DMS 273 (cell line): Measurements from ENCODE around the gene VAMP7.
"Not testable (repeated sequence)": the region's sequence is repeated elsewhere in the genome, so short reads cannot be mapped to it uniquely, and the experiment has no call there.

ENCODE experiments used
- DNase-seq: peaks from one replicate; lab custom pipeline; 2025; ENCODE audit not compliant: unreplicated experiment; lab: John Stamatoyannopoulos, UW

The VAMP7 gene, protein sequence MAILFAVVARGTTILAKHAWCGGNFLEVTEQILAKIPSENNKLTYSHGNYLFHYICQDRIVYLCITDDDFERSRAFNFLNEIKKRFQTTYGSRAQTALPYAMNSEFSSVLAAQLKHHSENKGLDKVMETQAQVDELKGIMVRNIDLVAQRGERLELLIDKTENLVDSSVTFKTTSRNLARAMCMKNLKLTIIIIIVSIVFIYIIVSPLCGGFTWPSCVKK

DNA sequence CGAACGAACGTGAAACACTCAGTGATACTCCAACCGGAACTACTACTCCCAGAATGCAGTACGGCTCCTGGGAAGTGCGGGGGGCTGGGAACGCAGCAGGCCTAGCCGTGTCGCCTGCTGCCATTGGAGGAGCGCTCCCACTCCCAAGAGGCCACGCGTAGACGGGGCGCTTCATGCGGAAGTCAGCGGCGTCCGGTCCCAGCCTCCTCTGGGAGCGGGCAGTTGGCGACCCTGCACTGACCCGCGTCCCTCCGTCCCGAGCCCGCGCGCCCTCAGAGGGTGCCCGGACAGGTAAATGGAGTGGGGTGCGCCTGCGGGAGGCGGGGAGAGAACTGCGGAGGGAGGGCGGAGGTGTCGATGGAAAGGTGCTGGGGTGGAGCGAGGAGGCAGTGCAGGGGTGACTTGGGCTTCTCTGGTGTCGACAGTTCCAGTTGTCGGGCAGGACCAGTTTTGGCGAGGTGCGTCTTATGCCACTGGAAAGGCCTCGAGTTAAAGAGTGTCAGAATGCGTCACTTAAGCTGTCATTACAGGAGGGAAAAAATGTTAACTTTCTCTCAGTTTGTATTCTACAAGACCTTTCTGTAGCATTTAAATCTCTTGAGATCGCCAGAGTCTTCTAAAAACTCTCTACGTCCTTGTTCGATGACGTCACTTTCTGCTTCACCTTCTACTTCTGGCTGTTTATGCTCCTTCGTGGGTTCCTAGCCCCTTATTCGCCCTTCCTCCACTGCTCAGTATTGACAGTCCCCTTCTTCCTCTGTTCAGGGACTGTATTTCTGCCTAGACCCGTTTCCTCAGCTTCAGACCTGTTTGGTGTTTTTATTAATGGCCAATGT is at the start of gene VAMP7:
Gene VAMP7, plus strand, starts transcription at position 188 of the 836 bp plus-strand sequence. CDS start 8,122 bp downstream, outside the sequence.
- peak; percentile 94 for DNase-seq

DNA sequence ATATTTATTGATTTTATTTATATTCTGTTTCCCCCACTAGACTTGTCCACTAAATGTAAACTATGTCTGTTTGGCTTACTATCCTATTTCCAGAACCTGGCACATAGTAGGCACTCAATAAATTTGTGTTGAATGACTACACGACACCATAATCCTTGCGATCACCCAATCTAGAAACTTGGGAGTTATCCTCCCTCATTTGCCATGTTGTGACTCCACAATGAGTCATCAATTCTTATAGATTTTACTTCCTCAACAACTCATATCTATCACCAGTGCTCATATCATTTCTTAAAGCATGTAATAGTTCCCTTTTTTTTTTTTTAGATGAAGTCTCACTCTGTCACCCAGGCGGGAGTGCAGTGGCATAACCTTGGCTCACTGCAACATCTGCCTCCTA is 39.9 kb upstream of the VAMP7 start:
- no peak for DNase-seq

- DNase-seq: not testable (repeated sequence)
Observed at GRCh38 chrX:155851786-155852185, 29.4 kb upstream of the VAMP7 start.

- peak; percentile 55 for DNase-seq
Observed at GRCh38 chrX:155857561-155857960, 23.6 kb upstream of the VAMP7 start.

- peak; percentile 40 for DNase-seq
Observed at GRCh38 chrX:155864655-155865054, 16.5 kb upstream of the VAMP7 start.

DNA sequence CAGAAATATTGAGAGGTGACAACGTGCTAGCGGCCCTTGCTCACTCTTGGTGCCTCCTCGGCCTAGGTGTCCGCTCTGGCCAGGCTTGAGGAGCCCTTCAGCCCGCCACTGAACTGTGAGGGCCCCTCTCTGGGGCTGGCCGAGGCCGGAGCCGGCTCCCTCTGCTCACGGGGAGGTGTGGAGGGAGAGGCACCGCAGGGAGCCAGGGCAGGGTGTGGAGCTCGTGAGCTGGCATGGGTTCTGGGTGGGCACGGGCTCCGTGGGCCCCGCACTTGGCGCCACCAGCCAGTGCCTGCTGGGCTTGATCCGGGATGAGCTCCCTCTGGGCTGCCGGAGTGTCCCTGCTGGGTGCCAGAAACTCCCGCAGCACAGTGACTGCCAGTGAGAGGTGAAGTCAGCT is 16.0 kb upstream of the VAMP7 start:
- no peak for DNase-seq

- DNase-seq: no peak
Observed at GRCh38 chrX:155867821-155868220, 13.3 kb upstream of the VAMP7 start.

DNA sequence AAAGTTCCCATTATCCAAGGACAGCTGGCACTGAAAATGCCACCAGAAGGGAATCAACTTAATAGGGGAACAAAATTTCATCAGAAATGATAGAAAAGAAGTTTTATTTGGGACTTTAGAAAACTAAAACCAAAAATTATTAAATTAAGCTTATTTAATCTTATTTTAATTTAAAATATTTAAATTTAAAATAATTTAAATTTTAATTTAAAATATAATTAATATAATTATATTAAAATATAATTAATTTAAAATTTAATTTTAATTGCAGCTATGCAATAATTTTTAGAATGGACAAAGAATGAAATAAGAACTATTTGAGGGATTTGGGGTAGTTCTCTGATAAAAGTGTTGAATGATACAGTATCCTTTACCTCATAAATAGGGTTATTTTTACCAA is 10.2 kb upstream of the VAMP7 start:
- no peak for DNase-seq

GRCh38 chrX:155871934-155872333 is 9.2 kb upstream of the VAMP7 start:
- DNase-seq: no peak

- DNase-seq: no peak
Observed at GRCh38 chrX:155873188-155873587, 8.0 kb upstream of the VAMP7 start.

- no peak for DNase-seq
Observed at GRCh38 chrX:155874571-155875244, 6.4 kb upstream of the VAMP7 start.

DNA sequence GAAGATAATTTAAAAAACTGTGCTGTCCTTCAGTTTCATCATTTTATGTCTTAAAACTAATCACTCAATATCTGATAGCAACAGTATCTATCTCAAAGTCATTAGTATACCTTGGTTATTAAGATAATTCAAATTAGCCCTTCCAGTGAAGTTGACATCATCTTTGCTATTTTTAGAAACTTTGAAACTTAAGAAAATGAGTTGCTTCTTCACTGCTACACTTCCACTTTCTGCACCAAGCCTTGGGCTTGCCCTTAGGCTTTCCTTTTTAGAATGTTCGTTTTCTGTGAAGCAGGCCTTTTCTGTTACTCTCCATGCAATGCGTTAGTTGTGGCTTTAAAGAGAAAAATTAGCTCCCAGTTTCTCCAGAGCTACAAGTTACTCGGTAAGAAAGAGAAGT is 4.4 kb upstream of the VAMP7 start:
- DNase-seq: no peak

DNA sequence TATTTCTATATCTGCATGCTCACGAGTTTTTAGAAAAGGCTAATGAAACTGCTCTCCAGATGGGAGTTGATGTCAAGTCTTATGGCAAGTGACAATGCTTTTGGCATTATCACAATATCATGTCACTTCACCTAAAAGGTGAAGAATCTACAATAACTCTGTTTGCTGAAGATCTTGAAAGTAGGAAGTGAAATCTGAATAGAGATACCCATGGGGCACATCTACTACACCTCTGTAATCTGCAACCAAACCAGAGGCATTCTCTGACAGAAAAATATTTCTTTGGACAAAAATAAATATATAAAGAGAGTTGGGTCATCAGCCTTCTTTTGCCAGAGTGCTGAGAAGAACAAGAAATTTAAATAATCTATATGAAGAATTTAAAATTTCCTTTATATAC is 3.9 kb upstream of the VAMP7 start:
- no peak for DNase-seq

GRCh38 chrX:155880586-155881157 is 473 bp upstream of the VAMP7 start:
- DNase-seq: peak; percentile 44

GRCh38 chrX:155886409-155886808 is 5.3 kb downstream of the VAMP7 start:
- DNase-seq: no peak

GRCh38 chrX:155888139-155888538 is 7.0 kb downstream of the VAMP7 start:
- peak; percentile 10 for DNase-seq

DNA sequence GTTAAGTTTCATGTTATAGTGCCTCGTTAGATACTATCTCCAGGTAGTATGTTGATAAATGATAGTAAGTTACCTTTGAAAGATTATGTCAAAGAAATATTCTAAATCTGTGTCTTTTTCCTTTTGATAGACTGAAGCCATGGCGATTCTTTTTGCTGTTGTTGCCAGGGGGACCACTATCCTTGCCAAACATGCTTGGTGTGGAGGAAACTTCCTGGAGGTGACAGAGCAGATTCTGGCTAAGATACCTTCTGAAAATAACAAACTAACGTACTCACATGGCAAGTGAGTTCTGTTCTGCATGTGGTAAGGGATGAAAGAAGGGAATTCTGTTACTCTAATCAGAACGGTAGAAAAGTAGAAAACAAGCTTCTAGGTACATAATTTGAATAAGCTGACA is 8.2 kb downstream of the VAMP7 start:
- DNase-seq: no peak

DNA sequence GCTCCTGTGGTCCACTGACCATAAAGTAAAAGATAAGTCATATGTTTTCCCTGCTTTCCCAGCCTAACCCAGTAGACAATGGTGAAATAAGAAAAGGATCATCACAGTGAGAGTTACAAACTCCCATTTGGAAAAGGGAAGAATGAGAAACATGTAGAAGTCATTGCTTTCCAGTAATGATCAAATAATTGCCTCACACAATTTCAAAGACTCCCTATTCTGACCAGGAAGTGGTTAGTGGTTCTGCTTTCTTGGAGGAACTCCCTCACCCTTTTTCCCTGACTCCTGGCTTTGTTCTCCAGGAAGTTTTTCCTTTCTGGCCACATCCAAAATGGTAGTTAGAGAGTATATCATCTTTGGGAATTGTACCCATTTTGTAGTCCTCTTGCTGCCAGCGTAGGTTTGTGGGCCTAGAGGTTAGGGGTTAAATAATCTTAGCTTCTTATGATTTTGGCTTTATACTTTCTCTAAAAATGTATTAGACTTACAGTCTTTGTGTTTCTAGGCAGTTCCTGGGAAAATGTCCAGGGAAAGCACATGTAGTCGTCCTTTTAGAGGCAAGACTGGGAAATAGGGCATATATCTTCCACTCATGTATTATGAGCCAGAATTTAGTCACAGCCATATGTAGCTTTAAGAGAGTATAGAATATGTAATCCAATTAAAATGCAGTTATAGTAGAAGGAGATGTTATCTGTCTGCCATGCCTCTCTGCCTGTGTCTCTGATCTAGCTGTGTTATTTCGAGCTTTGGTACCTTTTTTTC is 10.5 kb downstream of the VAMP7 start:
- no peak for DNase-seq

DNA sequence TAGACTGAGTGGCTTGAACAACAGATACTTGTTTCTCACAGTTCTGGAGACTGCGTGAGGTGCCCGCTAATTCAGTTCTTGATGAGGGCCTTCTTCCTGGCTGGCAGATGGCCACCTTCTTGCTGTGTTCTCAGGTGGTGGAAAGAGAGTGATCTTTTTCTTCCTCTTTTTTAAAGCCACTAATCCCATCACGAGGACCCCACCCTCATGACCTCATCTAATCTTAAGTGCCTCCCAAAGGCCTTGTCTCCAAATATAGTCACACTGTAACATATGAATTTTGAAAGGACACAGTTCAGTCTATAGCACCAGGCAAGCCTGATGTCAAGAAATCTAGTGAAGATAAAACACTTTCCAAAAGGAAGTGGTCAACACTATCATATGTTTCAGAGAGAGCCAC is 12.4 kb downstream of the VAMP7 start:
- no peak for DNase-seq

GRCh38 chrX:155896512-155896911 is 15.4 kb downstream of the VAMP7 start:
- DNase-seq: no peak

DNA sequence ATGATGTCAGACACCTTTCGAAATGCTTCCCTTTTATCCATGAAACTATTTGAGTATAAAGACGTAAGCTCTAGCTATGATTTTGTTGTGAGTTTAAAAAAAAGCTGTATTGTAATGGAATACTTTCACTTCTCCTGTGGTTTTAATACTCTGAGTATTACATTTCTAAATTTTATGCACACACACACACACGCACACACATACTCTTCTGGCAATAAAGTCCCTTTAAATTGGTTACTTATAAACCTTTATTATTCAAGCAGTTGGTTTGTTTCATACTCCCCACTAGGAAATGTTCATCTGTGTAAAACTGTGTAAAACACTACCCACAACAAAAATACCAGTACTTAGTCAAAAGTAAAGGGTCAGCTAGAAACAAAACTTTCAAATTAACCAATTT is 18.2 kb downstream of the VAMP7 start:
- no peak for DNase-seq
